ENCODE measurements around the gene PTMS.
A peak's percentile ranks its signal among the peaks of the same experiment; 100 is the strongest.

Gene PTMS

DNA sequence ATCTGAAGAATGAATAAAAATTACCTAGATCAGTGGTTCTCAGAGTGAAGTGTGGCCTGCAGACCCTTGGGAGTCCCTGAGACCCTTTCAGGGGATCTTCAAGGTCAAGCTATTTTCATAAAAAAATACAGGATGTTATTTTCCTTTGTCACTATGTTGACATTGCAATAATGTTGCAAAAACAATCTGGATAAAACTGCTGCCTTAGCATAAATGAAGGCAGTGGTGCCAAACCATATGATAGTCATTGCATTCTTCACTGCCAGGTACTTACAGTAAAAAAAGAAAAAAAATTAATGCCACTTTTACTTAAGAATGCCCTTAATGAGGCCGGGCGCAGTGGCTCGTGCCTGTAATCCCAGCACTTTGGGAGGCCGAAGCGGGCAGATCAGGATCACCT, 21.1 kb downstream of the PTMS start:
- DNase-seq = no peak

DNA sequence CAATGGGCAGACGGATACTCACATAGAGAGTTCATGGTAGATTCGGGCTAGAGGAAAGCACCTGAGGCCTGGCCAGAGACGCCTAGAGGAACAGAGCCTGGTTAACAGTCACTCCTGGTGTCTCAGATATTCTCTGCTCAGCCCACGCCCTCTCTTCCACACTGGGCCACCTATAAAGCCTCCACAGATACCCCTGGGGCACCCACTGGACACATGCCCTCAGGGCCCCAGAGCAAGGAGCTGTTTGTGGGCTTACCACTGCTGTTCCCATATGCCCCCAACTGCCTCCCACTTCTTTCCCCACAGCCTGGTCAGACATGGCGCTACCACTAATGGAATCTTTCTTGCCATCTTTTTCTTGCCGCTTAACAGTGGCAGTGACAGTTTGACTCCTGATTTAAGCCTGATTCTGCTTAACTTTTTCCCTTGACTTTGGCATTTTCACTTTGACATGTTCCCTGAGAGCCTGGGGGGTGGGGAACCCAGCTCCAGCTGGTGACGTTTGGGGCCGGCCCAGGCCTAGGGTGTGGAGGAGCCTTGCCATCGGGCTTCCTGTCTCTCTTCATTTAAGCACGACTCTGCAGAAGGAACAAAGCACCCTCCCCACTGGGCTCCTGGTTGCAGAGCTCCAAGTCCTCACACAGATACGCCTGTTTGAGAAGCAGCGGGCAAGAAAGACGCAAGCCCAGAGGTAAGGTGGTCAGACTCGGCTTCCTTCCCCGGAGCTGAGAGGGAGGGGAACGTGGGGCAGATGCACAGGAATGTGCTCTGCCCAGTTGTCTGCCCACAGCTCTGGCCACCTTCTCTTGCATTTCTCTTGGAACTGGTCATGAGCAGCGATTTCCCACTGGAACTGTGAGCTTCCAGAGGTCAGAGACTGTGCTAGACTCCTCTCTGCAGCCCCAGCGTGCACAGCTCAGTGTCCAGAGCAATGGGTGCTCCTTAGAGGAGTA, 23.1 kb downstream of the PTMS start, which contains the start of gene CD4:
Gene CD4, plus strand, starts transcription at position 557 of the 953 bp plus-strand sequence. CDS start 10,611 bp downstream, outside the sequence.
- DNase-seq = peak in 19 of 56 donors; percentile 11 to 52 (median 24)

DNA sequence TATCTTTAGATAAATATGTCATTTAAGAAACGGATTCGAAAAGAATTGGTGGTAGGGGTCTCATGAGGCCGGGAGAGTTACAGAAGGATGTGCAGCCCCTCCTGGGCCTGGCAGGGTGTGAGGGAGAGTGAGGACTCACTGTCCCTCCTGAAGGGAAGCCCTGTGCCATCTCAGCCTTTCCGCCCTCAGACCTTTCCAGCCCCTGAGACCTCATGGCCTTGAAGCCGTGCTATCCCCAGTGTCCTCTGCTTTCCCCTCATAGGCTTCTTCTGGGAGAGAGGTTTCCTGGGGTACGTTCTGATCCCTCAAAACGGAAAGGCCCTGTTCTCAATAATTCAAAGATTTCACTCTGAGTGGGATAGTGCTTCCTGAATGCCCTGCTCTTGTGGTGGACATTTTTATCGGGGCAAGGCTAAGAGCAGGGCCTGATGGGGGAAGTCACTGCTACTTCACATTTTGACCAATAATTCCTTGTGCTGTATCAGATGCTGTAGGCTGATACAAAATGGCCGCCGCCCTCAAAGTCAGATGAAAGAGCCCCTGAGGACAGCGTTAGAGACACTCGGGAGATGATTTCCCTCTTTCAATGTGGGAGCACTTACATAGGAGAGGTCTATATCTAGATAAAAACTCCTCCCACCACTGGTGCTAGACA, 24.5 kb downstream of the PTMS start:
- DNase-seq = no peak

DNA sequence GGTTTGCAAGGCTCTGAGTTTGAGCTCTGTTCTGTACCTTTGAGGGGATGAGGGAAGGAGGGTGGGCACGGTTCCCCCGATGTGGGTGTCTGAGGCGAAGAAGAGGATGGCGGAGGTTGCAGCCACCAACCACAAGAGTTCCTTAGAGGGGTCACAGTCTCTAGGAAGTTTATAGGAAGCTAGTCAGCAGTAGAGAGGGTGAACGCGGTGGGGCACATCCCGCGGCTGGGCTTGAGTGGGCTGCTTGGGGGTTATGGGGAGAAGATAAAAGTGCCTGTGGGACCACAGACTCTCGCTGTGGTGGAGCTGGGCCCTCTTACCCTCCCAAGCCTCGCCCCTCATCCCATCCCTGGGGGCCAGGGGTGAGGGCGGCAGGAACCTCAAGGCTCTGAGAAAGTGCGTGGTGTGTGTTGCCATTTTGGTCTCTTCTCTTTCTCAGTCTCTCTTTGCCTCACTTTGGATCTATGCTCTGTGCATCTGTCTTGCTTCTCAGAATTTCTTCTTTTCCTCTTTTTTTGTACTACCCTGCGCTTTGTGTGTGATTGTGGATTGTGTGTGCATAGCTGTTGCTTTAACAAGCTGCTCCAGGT, 25.9 kb downstream of the PTMS start:
- no peak for DNase-seq

DNA sequence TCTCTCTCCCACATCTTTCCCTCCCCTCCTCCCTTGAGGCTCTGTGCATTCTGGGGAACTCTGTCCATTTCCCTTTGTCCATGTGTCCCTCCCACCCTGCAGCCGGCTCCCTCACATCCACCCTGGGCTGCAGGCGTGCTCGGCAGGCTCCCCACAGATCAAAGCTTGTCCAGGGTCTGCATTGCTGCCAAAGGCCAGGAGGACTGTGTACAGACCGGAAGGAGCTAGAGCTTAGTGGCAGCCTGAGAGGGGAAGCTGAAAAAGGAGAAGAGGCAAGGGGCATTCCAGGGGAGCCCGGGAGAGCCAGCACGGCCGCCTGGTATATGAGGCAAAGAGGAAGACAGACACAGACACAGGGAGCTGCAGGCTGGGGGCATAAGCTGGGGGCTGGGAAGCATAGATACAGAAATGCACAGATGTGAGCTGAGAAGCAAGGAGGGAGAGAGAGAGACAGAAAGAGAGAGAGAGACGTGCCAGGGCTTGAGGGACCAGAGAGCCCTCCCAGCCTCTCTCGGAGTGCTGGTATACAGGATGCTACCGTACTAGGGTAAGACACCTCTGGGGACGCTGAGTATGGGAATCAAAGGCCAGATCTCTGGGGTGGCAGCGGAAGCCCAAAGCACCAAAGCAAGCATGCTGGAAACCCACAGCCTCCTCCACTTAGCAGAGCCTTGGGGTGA, 26.5 kb downstream of the PTMS start:
- DNase-seq = peak in 21 of 56 donors; percentile 10 to 52 (median 25)

DNA sequence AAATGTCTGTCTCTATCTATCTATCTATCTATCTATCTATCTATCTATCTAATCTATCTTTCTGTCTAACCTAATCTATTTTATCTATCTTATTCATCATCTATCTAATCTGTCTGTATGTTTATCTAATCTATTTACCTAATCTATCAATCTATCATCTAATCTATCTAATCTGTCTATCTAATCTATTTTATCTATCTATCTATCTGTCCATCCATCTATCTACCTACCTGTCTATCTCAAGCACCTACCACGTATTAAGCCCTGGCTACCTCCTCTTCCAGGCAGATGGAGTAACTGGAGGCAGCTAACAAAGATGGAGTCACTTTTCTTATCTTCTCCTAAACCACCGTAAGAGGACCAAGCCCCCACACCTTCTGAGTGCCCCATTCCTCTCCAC, 28.9 kb downstream of the PTMS start:
- no peak for DNase-seq

DNA sequence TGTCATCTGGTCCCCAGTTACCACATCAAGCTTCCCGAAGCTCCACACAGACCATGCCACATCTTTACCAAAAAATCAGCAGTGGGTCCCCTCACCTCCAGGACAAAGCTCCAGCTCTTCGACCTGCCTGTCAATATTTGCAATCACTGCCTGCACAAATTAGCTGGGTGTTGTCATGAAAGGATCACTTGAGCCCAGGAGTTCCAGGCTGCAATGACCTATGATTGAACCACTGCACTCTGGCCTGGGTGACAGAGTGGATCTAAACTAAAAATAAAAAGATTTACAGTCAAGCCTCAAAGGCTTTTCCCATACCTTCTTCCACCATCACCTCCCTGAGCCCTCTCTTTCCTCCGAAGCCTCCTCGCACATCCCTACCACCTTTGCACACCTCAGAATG, 30.4 kb downstream of the PTMS start:
- no peak for DNase-seq

DNA sequence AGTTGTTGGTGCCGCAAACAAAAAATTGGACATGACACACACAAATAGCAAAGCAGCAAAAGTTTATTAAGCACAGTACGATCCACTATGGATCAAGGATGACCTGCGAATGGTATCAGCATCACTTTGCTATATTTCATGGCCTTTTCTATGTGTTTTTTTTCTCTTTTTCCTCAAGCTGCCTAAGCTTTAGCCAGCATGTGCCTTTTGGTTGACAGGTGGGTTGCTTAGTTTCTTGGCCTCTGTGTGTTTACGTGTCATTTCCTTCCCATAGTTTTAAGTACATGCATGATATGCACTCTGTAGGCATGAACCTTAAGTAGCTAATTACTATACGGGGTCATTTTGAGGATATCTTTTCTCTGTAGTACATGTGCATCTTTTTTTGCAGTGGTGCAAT, 33.0 kb downstream of the PTMS start:
- no peak for DNase-seq

DNA sequence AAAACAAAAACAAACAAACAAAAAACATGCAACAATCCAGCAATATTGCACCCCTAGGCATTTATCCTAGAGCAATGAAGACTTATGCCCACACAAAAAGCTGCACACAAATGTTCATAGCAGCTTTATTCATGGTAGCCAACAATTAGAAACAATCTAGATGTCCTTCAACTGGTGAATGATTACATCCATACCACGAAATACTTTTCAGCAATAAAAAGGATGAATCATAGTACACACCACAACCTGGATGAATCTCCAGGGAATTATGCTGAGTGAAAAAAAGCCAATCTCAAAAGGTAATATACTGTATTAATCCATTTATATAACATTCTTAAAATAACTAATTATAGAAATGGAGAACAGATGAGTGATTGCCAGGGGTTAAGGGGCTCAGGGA, 41.0 kb downstream of the PTMS start:
- DNase-seq = no peak

DNA sequence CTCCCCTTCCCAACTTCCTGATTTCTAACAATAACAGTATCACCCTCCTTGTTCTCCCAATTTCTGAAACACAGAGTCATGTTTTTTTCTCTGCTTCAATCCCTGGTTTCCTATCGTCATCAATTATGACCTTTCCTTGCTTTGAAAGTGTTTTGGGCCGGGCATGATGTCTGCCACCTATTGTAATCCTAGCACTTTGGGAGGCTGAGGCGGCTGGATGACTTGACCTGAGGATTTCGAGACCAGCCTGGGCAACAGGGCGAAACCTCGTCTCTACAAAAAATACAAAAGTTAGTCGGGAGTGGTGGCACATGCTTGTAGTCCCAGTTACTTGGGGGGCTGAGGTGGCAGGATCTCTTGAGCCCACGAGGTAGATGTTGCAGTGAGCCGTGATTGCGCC, 42.9 kb downstream of the PTMS start:
- no peak for DNase-seq

DNA sequence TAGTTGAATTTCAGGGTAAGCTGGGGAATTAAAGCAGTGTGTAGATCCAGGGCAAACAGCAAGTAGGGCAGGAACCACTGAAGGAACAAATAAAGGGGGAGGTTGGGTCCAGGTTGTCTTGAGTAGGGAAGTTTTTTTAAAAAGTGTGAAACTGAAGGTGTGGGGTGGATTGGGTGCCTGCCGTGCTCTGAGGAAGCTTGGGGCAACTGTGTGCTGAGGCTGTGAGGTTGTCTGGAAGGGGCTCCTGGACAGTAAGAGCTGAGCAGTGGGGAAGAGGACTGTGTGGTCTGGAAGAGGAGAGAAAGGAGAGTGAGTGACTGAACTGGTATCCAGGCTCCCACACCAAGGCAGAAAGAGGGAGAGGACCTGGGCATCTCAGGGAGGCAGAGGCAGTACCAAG, 44.6 kb downstream of the PTMS start:
- no peak for DNase-seq

DNA sequence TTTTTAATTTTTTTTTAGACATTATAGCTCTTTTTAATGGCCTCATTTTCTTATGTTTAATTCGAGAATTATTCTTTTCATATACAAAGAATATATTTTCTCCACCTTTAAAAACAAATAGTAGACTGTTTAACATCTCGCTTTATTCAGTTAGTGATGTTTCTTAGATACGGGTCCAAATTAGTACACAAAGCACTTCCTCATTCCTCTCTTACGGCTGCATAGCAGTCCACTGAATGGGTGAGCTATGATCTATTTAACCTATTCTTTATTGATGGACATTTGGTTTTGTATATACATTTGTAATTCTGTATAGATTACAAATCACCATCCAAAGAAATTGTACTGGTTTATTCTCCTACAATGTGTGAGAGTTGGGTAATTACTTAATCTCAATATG, 47.2 kb downstream of the PTMS start:
- no peak for DNase-seq

DNA sequence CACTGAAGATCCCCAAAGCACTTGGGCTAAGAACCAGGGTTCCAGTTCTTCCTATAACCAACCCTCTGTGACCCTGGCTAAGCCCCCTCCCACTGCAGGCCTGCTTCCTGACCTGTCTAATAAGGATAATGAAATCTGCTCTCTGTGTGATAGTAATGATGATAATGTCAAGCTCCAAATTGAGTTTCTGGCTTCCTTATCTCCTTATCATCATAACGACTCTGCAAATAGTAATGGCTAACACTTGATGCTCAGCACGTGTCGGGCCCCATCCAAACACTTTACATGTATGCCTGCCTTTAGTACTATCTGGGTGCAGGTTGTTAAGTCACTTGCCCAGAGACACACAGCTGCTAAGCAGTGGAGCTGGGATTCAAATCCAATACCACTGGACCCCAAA, 50.4 kb downstream of the PTMS start:
- no peak for DNase-seq

DNA sequence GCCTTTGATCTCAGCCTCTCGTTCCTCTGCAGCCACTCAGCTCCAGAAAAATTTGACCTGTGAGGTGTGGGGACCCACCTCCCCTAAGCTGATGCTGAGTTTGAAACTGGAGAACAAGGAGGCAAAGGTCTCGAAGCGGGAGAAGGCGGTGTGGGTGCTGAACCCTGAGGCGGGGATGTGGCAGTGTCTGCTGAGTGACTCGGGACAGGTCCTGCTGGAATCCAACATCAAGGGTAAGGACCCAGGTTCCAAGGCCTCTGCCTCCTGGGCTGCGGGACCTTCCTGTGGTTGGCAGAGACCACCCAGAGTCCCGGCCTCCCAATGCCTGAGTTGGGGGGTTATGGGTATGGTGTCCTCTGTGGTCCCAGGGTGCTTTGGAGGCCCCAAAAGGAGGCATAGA, 50.9 kb downstream of the PTMS start:
- DNase-seq = no peak

DNA sequence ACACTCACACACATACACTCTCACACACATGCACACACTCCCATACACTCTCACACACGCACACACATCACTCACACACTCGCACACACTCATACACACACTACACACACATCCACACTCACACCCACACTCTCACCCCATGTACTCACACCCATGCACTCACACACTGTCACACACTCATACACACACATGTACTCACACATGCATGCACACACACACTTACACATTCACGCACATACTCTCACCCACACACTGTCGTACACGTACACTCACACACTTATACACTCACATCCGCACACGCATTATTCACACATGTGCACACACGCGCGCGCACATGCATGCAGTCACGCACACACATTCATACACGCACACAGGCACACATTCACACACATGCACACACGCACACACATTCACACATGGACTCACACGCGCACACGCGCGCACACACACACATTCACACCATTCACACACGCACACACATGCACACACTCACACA, 51.5 kb downstream of the PTMS start:
- DNase-seq = no peak

DNA sequence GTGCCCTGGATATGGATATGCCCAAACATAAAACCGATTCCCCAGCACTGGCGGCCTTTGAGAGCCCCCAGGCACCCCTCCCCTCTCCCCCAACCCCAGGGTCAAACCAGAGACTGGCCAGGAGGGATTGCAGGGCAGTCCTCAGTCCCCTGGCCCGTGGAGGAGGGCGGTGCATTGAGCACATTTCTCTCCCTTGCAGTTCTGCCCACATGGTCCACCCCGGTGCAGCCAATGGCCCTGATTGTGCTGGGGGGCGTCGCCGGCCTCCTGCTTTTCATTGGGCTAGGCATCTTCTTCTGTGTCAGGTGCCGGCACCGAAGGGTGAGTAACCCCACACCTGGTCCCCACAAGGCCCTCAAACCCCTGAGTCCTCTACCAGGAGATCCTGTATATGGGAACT, 52.1 kb downstream of the PTMS start:
- DNase-seq = no peak

DNA sequence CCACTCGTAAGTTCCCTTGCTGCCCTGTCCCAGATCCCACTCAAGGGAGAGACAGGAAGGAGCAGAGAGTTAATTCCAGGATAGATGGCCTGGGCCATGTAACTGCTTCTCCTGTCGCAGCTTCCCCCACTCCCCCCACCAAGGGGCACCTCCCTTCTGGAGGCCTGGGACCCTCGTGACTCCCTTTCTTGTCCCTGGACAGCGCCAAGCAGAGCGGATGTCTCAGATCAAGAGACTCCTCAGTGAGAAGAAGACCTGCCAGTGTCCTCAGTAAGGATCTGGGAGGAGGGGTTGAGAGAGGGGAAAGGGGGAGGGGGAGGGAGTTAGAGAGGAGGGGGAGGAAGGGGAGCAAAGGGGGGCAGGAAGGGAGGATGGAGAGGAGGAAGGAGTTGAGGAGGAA, 52.5 kb downstream of the PTMS start:
- DNase-seq = no peak

DNA sequence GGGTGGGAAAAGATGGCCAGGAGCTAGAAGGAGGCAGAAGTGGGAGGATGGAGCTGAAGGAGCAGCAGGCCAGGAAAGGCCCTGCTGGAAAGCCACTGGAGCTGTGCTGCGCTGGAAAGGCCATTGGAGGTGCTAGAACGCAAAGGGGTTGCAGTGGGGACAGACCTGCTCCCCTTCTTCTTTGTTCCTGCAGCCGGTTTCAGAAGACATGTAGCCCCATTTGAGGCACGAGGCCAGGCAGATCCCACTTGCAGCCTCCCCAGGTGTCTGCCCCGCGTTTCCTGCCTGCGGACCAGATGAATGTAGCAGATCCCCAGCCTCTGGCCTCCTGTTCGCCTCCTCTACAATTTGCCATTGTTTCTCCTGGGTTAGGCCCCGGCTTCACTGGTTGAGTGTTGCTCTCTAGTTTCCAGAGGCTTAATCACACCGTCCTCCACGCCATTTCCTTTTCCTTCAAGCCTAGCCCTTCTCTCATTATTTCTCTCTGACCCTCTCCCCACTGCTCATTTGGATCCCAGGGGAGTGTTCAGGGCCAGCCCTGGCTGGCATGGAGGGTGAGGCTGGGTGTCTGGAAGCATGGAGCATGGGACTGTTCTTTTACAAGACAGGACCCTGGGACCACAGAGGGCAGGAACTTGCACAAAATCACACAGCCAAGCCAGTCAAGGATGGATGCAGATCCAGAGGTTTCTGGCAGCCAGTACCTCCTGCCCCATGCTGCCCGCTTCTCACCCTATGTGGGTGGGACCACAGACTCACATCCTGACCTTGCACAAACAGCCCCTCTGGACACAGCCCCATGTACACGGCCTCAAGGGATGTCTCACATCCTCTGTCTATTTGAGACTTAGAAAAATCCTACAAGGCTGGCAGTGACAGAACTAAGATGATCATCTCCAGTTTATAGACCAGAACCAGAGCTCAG, 53.2 kb downstream of the PTMS start:
- DNase-seq = no peak

DNA sequence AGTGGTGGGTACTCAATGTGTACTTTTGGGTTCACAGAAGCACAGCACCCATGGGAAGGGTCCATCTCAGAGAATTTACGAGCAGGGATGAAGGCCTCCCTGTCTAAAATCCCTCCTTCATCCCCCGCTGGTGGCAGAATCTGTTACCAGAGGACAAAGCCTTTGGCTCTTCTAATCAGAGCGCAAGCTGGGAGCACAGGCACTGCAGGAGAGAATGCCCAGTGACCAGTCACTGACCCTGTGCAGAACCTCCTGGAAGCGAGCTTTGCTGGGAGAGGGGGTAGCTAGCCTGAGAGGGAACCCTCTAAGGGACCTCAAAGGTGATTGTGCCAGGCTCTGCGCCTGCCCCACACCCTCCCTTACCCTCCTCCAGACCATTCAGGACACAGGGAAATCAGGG, 54.0 kb downstream of the PTMS start:
- DNase-seq = no peak

Measured in amygdala (tissue), 56 donors.